Measurements from ENCODE around the gene KRTAP15-1.

DNA sequence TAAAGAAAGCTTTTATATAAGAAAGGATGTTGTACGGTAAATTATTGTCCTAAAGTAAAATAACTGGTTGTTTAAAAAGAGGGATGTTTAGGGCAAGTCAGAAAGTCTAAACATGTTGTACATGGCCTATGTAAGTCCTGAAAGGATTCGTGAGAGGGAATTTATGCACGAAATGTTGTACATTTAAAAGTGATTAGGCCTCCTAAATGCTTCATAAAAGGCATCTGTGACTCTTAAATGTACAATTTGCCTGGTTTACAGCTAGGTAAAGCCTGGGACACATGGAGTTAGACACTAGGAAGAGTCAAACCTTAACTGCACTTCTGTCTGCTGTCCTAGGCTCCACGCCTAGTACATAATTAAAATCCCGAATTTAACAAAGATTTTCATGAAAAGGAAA is 24.1 kb upstream of the KRTAP15-1 start:
- TF ChIP-seq, protein P1, sequence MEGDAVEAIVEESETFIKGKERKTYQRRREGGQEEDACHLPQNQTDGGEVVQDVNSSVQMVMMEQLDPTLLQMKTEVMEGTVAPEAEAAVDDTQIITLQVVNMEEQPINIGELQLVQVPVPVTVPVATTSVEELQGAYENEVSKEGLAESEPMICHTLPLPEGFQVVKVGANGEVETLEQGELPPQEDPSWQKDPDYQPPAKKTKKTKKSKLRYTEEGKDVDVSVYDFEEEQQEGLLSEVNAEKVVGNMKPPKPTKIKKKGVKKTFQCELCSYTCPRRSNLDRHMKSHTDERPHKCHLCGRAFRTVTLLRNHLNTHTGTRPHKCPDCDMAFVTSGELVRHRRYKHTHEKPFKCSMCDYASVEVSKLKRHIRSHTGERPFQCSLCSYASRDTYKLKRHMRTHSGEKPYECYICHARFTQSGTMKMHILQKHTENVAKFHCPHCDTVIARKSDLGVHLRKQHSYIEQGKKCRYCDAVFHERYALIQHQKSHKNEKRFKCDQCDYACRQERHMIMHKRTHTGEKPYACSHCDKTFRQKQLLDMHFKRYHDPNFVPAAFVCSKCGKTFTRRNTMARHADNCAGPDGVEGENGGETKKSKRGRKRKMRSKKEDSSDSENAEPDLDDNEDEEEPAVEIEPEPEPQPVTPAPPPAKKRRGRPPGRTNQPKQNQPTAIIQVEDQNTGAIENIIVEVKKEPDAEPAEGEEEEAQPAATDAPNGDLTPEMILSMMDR (IDR thresholded peaks at IDR 0.05 in 8 of 11, conservative IDR thresholded peaks at IDR 0.05 in 3 of 11) = no peak
- TF ChIP-seq POLR2AphosphoS5 (IDR thresholded peaks at IDR 0.05) (no peak), POLR2A (IDR thresholded peaks at IDR 0.05) (no peak)
